HCT116 (cell line): ENCODE results near the gene LRP1B. TPM values are rescaled to one million over a fixed set of nuclear protein-coding genes. Genes with fewer than 3 reads are reported as not detected.

Source experiments
- ATAC-seq: fragments of 200-7000 bp; cut with Tn5 transposase; 2 replicates; pipeline ENCODE4 v1.9.1; 2020; ENCODE audit warnings: mild to moderate bottlenecking, moderate library complexity
- BruUV-seq: library from RNA; stranded (reverse); fragments of 400-500 nt; replicated peaks from 2 replicates; lab custom pipeline; 2021; lab: Mats Ljungman, UMichigan
- CTCF ChIA-PET: fragments of 300-600 bp; sonication (Branson Sonifier 250); formaldehyde crosslinking; loops from one replicate; lab custom pipeline; 2021; ENCODE audit warnings: antibody characterized with exemption; lab: Charles Lee
- POLR2A ChIA-PET: fragments of 300-600, 350-600 bp; sonication (Branson Sonifier 250); formaldehyde crosslinking; loops from one replicate; lab custom pipeline; 2021; ENCODE audit warnings: antibody characterized with exemption; lab: Charles Lee
- RAD21 ChIA-PET, 2 experiments: fragments of 300-600 bp; sonication (Branson Sonifier 250); formaldehyde crosslinking; loops; one replicate each; lab custom pipeline; 2023; ENCODE audit warnings: low total read pairs in 2 of 2; ENCODE audit not compliant: uncharacterized antibody in 2 of 2, unreplicated experiment in 2 of 2, low non-redundant PET in 1 of 2; lab: Charles Lee
- DNase-seq: peaks from one replicate; pipeline ENCODE4 v3.0.0-alpha.2; 2010; ENCODE audit warnings: low read depth, low spot score
- H2AFZ ChIP-seq: fragments of 200-600 bp; shearing (Covaris generic), sonication (generic); 2 replicates; pipeline ENCODE4 v1.6.1; 2017; ENCODE audit warnings: low read depth, mixed run types, mixed read lengths, antibody characterized with exemption, low read length; ENCODE audit not compliant: poor library complexity, severe bottlenecking
- H3K27ac ChIP-seq: 2 replicates; pipeline ENCODE4 v1.5.1; 2012; ENCODE audit warnings: low read depth, low read length
- H3K27me3 ChIP-seq: fragments of 200-600 bp; sonication (generic); 2 replicates; pipeline ENCODE4 v1.6.1; 2016; ENCODE audit warnings: mixed run types, low read length, mixed read lengths; ENCODE audit not compliant: insufficient read depth
- H3K36me3 ChIP-seq, 2 experiments: fragments of 200-500 bp in 1 of 2; fragments of 200-600 bp in 1 of 2; sonication (Bioruptor generic) in 1 of 2; sonication (generic) in 1 of 2; 2 replicates each; pipeline versions ENCODE4 v1.5.1 to v1.6.1; 2014 to 2016; ENCODE audit warnings: low read length in 2 of 2, inconsistent platforms in 1 of 2, mixed read lengths in 1 of 2, mixed run types in 1 of 2; ENCODE audit not compliant: insufficient read depth in 2 of 2, control insufficient read depth in 1 of 2
- H3K4me1 ChIP-seq, 2 experiments: fragments of 200-600 bp in 1 of 2; sonication (generic) in 1 of 2; 2 replicates each; pipeline versions ENCODE4 v1.5.1 to v1.6.1; 2012 to 2017; ENCODE audit warnings: low read length in 2 of 2, inconsistent platforms in 1 of 2, mild to moderate bottlenecking in 1 of 2, mixed read lengths in 1 of 2, mixed run types in 1 of 2, moderate library complexity in 1 of 2; ENCODE audit not compliant: insufficient read depth in 2 of 2, control insufficient read depth in 1 of 2
- H3K4me2 ChIP-seq: fragments of 200-600 bp; sonication (generic); 2 replicates; pipeline ENCODE4 v1.6.1; 2017; ENCODE audit warnings: mixed run types, low read length, mixed read lengths
- H3K4me3 ChIP-seq, 2 experiments: fragments of 200-600 bp in 1 of 2; sonication (generic) in 1 of 2; replicated peaks in 1 of 2; 2 replicates each; pipeline ENCODE4 v1.5.1; 2011 to 2016; ENCODE audit warnings: low read length in 2 of 2, control low read depth in 1 of 2, low read depth in 1 of 2, mild to moderate bottlenecking in 1 of 2, mixed read lengths in 1 of 2, mixed run types in 1 of 2
- H3K79me2 ChIP-seq: fragments of 200-600 bp; sonication (generic); 2 replicates; pipeline ENCODE4 v1.6.1; 2017; ENCODE audit warnings: mild to moderate bottlenecking, mixed run types, low read length, moderate library complexity, mixed read lengths; ENCODE audit not compliant: insufficient read depth
- H3K9ac ChIP-seq: fragments of 200-600 bp; sonication (generic); 2 replicates; pipeline ENCODE4 v1.6.1; 2016; ENCODE audit warnings: low read length, mixed read lengths
- H3K9me2 ChIP-seq: fragments of 200-600 bp; sonication (generic), shearing (Covaris generic); 2 replicates; pipeline ENCODE4 v1.6.1; 2017; ENCODE audit warnings: mixed run types, mild to moderate bottlenecking, moderate library complexity; ENCODE audit not compliant: insufficient read depth
- H3K9me3 ChIP-seq, 2 experiments: fragments of 200-500 bp in 1 of 2; fragments of 200-600 bp in 1 of 2; sonication (Bioruptor generic) in 1 of 2; sonication (generic) in 1 of 2; 2 replicates each; pipeline ENCODE4 v1.6.1; 2014 to 2017; ENCODE audit warnings: low read length in 2 of 2, mixed read lengths in 2 of 2, inconsistent platforms in 1 of 2, low read depth in 1 of 2, mild to moderate bottlenecking in 1 of 2, mixed run types in 1 of 2, moderate library complexity in 1 of 2; ENCODE audit not compliant: control insufficient read depth in 1 of 2, insufficient read depth in 1 of 2
- H4K20me1 ChIP-seq: fragments of 200-600 bp; sonication (generic), shearing (Covaris generic); 2 replicates; pipeline ENCODE4 v1.6.1; 2017; ENCODE audit warnings: mixed run types, mild to moderate bottlenecking, moderate library complexity; ENCODE audit not compliant: insufficient read depth
- ATF3 ChIP-seq: IDR thresholded peaks from 2 replicates; pipeline ENCODE4 v1.6.1; 2012
- CEBPB ChIP-seq: IDR thresholded peaks from 2 replicates; pipeline ENCODE4 v1.6.1; 2012; ENCODE audit warnings: low read depth
- EGR1 ChIP-seq: IDR thresholded peaks from 2 replicates; pipeline ENCODE4 v1.6.1; 2012; ENCODE audit warnings: low read depth
- ELF1 ChIP-seq: IDR thresholded peaks from 2 replicates; pipeline ENCODE4 v1.6.1; 2012; ENCODE audit warnings: low read depth, borderline replicate concordance
- EZH2 ChIP-seq: fragments of 200-600 bp; sonication (generic); IDR thresholded peaks from 2 replicates; pipeline ENCODE4 v1.6.1; 2017; ENCODE audit warnings: antibody characterized with exemption, mixed run types
- EZH2phosphoT487 ChIP-seq: fragments of 200-600 bp; IDR thresholded peaks from 2 replicates; pipeline ENCODE4 v1.6.1; 2018; ENCODE audit warnings: antibody characterized with exemption, borderline replicate concordance
- FOSL1 ChIP-seq: IDR thresholded peaks from 2 replicates; pipeline ENCODE4 v1.6.1; 2012; ENCODE audit warnings: low read depth
- JUND ChIP-seq: IDR thresholded peaks from 2 replicates; pipeline ENCODE4 v1.6.1; 2012
- POLR2A ChIP-seq: IDR thresholded peaks from 2 replicates; pipeline ENCODE4 v1.7.0; 2011; ENCODE audit warnings: borderline replicate concordance; ENCODE audit not compliant: insufficient read depth, insufficient read length; ENCODE audit errors: extremely low read depth
- POLR2AphosphoS5 ChIP-seq: IDR thresholded peaks from 2 replicates; pipeline ENCODE4 v1.6.1; 2011; ENCODE audit warnings: mild to moderate bottlenecking, low read depth, low read length, moderate library complexity
- SIN3A ChIP-seq: IDR thresholded peaks from 2 replicates; pipeline ENCODE4 v1.6.1; 2012; ENCODE audit warnings: low read depth
- SP1 ChIP-seq: IDR thresholded peaks from 2 replicates; pipeline ENCODE4 v1.6.1; 2012; ENCODE audit warnings: low read depth
- TCF7L2 ChIP-seq: IDR thresholded peaks from 2 replicates; pipeline ENCODE4 v1.7.0; 2011; ENCODE audit warnings: borderline replicate concordance, inconsistent platforms; ENCODE audit not compliant: insufficient read depth, insufficient read length; ENCODE audit errors: extremely low read depth
- YY1 ChIP-seq: IDR thresholded peaks from 2 replicates; pipeline ENCODE4 v1.6.1; 2011; ENCODE audit warnings: low read length, low read depth, moderate library complexity, mild to moderate bottlenecking; ENCODE audit not compliant: insufficient replicate concordance; ENCODE audit errors: extremely low read depth
- ZNF274 ChIP-seq: fragments of 200-500 bp; sonication (Bioruptor generic); IDR thresholded peaks from 2 replicates; pipeline ENCODE4 v1.6.1; 2014; ENCODE audit warnings: mild to moderate bottlenecking, low read depth, low read length, inconsistent platforms
- intact Hi-C: fragments of 100-400 bp; cut with micrococcal nuclease; formaldehyde crosslinking; loops from 2 replicates; pipeline ENCODE4 v1.10.0; 2022
- total RNA-seq: library from RNA; stranded (reverse); gene quantifications from one replicate; pipeline ENCODE4 v1.2.1, GENCODE V29; 2021; ENCODE audit not compliant: unreplicated experiment

Gene LRP1B
- total RNA-seq, 1 experiment from 2014 or later, result 0.34 TPM

GRCh38 chr2:141323571-141323970 is 807.2 kb downstream of the LRP1B start:
- no peak for TF ChIP-seq EGR1
- no peak for TF ChIP-seq ZNF274
- no peak for TF ChIP-seq CEBPB
- no peak for TF ChIP-seq YY1
- no peak for TF ChIP-seq ELF1
- no peak for TF ChIP-seq SP1
- no peak for TF ChIP-seq SIN3A
- TF ChIP-seq ATF3, result no peak
- no peak for TF ChIP-seq JUND
- no peak for TF ChIP-seq POLR2A
- no peak for TF ChIP-seq POLR2AphosphoS5
- no peak for TF ChIP-seq EZH2
- TF ChIP-seq EZH2phosphoT487, result no peak
- TF ChIP-seq TCF7L2, result no peak
- no peak for TF ChIP-seq FOSL1
- no peak for DNase-seq
- H3K4me2 ChIP-seq, result no peak overlapping the region
- ATAC-seq, result no peak
- no peaks in the 10 kb centered on the region for H3K36me3 ChIP-seq
- ChIA-PET RAD21 (no interaction called here), POLR2A (no interaction called here), CTCF (no interaction called here)
- H3K9me2 ChIP-seq, result no peaks in the 10 kb centered on the region
- no peak overlapping the region for H3K9ac ChIP-seq
- no peaks in the 10 kb centered on the region for H4K20me1 ChIP-seq
- H3K4me3 ChIP-seq, result no peak overlapping the region
- no peaks in the 10 kb centered on the region for H3K79me2 ChIP-seq
- BruUV-seq, result no TSS peak
- intact Hi-C loops, result no loop called here
- H2AFZ ChIP-seq, result no peak overlapping the region
- H3K27ac ChIP-seq, result no peak overlapping the region
- H3K27me3 ChIP-seq, result no peaks in the 10 kb centered on the region
- no peaks in the 10 kb centered on the region for H3K9me3 ChIP-seq
- no peaks in the 10 kb centered on the region for H3K4me1 ChIP-seq
